Prostate gland (tissue), 2 donors: ENCODE measurements around the gene TEKT3.

Experiments
- CTCF ChIP-seq, 4 experiments: fragments of 200-600 bp in 2 of 4; fragments of 450-650 bp in 2 of 4; sonication (generic) in 2 of 4; IDR thresholded peaks; 1 replicate in 3 of 4; 2 replicates in 1 of 4; pipeline ENCODE4 v1.5.1; 2016 to 2019; ENCODE audit warnings: antibody characterized with exemption in 4 of 4, mild to moderate bottlenecking in 2 of 4, moderate library complexity in 2 of 4
- POLR2A ChIP-seq: fragments of 450-650 bp; IDR thresholded peaks from one replicate; pipeline ENCODE4 v1.6.1; 2016; ENCODE audit warnings: antibody characterized with exemption, mild to moderate bottlenecking
- POLR2AphosphoS5 ChIP-seq: sonication (generic); formaldehyde crosslinking; IDR thresholded peaks from one replicate; pipeline ENCODE4 v1.6.1; 2017; ENCODE audit warnings: antibody characterized with exemption

- TF ChIP-seq CTCF (IDR thresholded peaks at IDR 0.05), result no peak
- TF ChIP-seq POLR2A, result no peak
- TF ChIP-seq POLR2AphosphoS5, result no peak
These were observed 30.2 kb upstream of the TEKT3 start for GRCh38 chr17:15371376-15372130.
